MM.1S (cell line): ENCODE data around the gene AMZ2.
"Not testable (repeated sequence)": the region's sequence is repeated elsewhere in the genome, so short reads cannot be mapped to it uniquely, and the experiment has no call there.

ENCODE experiments used
- CTCF ChIP-seq: fragments of 300-600 bp; sonication (generic); IDR thresholded peaks from 2 replicates; pipeline ENCODE4 v1.5.1; 2016; ENCODE audit warnings: antibody characterized with exemption, low read length, mixed read lengths
- EZH2 ChIP-seq: fragments of 300-600 bp; sonication (generic); optimal IDR thresholded peaks from 2 replicates; pipeline ENCODE3; 2017; ENCODE audit warnings: low read depth, mild to moderate bottlenecking, antibody characterized with exemption, low read length, mixed read lengths
- EZH2phosphoT487 ChIP-seq: fragments of 300-600 bp; sonication (generic); IDR thresholded peaks from 2 replicates; pipeline ENCODE4 v1.6.1; 2018; ENCODE audit warnings: antibody characterized with exemption, low read length

GRCh38 chr17:68231131-68231530 is 16.7 kb upstream of the AMZ2 start:
- TF ChIP-seq CTCF, EZH2, EZH2phosphoT487: not testable (repeated sequence)
